Neural crest cell (in vitro differentiated cells): ENCODE measurements around the gene ARHGEF4. TPM values are rescaled to one million over a fixed set of nuclear protein-coding genes. Genes with fewer than 3 reads are reported as not detected.
A peak's percentile ranks its signal among the peaks of the same experiment; 100 is the strongest.
"Not testable (repeated sequence)": the region's sequence is repeated elsewhere in the genome, so short reads cannot be mapped to it uniquely, and the experiment has no call there.

Experiments
- DNase-seq: peaks from one replicate; pipeline ENCODE4 v3.0.0; 2021; ENCODE audit warnings: low read depth, mixed read lengths, low spot score
- H3K27ac Mint-ChIP-seq: one replicate; pipeline ENCODE4 v1.8.0; 2021; ENCODE audit warnings: mild to moderate bottlenecking, mixed read lengths; ENCODE audit not compliant: unreplicated experiment
- H3K27me3 Mint-ChIP-seq: 2 replicates; pipeline ENCODE4 v1.8.0; 2021; ENCODE audit warnings: low read depth, mild to moderate bottlenecking, mixed read lengths
- H3K36me3 Mint-ChIP-seq: 2 replicates; pipeline ENCODE4 v1.8.0; 2021; ENCODE audit warnings: low read depth, mild to moderate bottlenecking, mixed read lengths
- H3K4me1 Mint-ChIP-seq: 2 replicates; pipeline ENCODE4 v1.8.0; 2021; ENCODE audit warnings: mixed read lengths
- H3K4me3 Mint-ChIP-seq: one replicate; pipeline ENCODE4 v1.8.0; 2021; ENCODE audit warnings: mild to moderate bottlenecking, mixed read lengths
- H3K9me3 Mint-ChIP-seq: 2 replicates; pipeline ENCODE4 v1.8.0; 2021; ENCODE audit warnings: mixed read lengths
- total RNA-seq: library from RNA; stranded (reverse); gene quantifications from 2 replicates; pipeline ENCODE4 v1.2.1, GENCODE V29; 2021
- TF ChIP-seq, protein P1 (sequence below): fragments of 200-600 bp; sonication (generic); conservative IDR thresholded peaks from 2 replicates; pipeline ENCODE4 v1.5.0; 2021; ENCODE audit warnings: antibody characterized with exemption, mild to moderate bottlenecking

Gene ARHGEF4
- total RNA-seq, 1 donor from 2014 or later = 22.1 TPM

DNA sequence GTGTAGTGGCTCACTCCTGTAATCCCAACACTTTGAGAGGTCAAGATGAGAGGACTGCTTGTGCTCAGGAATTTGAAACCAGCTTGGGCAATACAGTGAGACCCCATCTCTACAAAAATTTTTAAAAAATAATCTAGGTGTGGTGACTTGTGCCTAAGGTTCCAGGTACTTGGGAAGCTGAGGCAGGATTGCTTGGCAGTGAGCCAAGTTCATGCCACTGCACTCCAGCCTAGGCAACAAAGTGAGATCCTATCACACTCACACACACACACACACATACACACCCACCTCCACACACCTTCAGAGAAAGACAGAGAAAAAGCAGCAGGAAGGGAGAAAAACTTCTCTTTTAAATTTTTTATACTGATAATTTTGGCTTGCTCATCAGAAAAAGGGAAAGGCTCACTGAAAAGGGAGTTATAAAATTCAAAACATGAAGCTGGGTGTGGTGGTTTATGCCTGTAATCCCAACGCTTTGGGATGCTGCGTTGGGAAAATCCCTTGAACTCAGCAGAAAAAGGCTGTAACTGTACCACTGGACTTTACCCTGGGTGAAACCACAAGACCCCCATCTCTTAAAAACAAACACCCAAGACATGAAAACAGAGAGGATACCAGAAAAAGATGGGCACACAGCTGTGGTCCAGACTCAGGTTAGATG is 230.9 kb downstream of the ARHGEF4 start:
- H3K36me3 Mint-ChIP-seq = peaks cover 22% of the 10 kb centered on the region
- H3K27me3 Mint-ChIP-seq = no peaks in the 10 kb centered on the region
- H3K4me1 Mint-ChIP-seq = peaks cover 22% of the 10 kb centered on the region
- H3K4me3 Mint-ChIP-seq = no peak overlapping the region
- DNase-seq = no peak
- H3K9me3 Mint-ChIP-seq = no peaks in the 10 kb centered on the region
- no peak overlapping the region for H3K27ac Mint-ChIP-seq
- TF ChIP-seq, protein P1, sequence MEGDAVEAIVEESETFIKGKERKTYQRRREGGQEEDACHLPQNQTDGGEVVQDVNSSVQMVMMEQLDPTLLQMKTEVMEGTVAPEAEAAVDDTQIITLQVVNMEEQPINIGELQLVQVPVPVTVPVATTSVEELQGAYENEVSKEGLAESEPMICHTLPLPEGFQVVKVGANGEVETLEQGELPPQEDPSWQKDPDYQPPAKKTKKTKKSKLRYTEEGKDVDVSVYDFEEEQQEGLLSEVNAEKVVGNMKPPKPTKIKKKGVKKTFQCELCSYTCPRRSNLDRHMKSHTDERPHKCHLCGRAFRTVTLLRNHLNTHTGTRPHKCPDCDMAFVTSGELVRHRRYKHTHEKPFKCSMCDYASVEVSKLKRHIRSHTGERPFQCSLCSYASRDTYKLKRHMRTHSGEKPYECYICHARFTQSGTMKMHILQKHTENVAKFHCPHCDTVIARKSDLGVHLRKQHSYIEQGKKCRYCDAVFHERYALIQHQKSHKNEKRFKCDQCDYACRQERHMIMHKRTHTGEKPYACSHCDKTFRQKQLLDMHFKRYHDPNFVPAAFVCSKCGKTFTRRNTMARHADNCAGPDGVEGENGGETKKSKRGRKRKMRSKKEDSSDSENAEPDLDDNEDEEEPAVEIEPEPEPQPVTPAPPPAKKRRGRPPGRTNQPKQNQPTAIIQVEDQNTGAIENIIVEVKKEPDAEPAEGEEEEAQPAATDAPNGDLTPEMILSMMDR = no peak

DNA sequence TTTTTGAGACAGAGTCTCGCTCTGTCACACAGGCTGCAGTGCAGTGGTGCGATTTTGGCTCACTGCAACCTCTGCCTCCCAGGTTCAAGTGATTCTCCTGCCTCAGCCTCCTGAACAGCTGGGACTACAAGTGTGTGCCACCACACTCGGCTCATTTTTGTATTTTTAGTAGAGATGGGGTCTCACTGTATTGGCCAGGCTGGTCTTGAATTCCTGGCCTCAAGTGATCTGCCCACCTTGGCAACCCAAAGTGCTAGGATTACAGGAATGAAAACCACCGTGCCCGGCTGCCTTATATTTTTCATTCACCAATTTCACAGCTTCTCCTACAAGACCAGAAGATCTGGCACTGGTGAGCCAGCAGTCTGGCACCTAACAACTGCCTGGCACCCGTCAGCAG is 231.5 kb downstream of the ARHGEF4 start:
- not testable (repeated sequence) for H3K9me3 Mint-ChIP-seq, H3K27ac Mint-ChIP-seq, H3K4me3 Mint-ChIP-seq, H3K27me3 Mint-ChIP-seq, DNase-seq
- peaks cover 22% of the 10 kb centered on the region for H3K36me3 Mint-ChIP-seq
- peaks cover 22% of the 10 kb centered on the region for H3K4me1 Mint-ChIP-seq

DNA sequence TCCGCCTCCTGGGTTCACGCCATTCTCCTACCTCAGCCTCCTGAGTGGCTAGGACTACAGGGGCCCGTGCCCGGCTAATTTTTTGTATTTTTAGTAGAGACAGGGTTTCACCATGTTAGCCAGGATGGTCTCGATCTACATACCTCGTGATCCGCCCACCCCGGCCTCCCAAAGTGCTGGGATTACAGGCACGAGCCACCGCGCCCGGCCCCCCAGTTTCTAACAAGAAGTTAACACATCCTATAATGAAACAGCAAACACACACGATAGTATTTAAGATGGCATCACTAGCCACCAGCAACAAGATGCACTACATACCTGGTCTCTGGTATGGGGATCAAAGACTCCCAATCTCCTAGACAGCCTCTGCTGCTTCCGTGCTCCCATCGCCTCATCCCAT is 238.9 kb downstream of the ARHGEF4 start:
- not testable (repeated sequence) for H3K4me3 Mint-ChIP-seq, DNase-seq, H3K9me3 Mint-ChIP-seq, H3K27me3 Mint-ChIP-seq
- peak overlapping the region; percentile 16 for H3K27ac Mint-ChIP-seq
- H3K36me3 Mint-ChIP-seq = peaks cover 18% of the 10 kb centered on the region
- H3K4me1 Mint-ChIP-seq = peaks cover 18% of the 10 kb centered on the region

DNA sequence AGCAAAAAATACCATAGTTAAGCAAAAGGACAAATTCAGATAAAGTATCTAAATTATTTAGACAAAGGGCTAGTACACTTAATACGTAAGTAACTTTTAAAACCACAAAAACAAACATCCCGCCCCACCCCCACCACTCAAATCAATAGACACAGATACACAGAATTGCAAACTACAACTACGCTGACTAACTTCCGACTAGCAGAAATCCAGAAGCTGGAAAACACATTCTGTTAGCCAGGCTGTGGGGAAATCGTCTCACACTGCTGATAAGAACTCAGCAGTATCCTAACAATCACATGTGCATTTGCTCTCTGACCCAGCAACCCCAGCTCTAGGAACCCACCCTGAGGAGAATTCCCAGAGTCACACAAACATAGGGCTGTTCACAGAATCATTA is 240.0 kb downstream of the ARHGEF4 start:
- DNase-seq = no peak
- H3K4me3 Mint-ChIP-seq = no peak overlapping the region
- no peak overlapping the region for H3K27ac Mint-ChIP-seq
- peaks cover 18% of the 10 kb centered on the region for H3K4me1 Mint-ChIP-seq
- peaks cover 18% of the 10 kb centered on the region for H3K36me3 Mint-ChIP-seq
- TF ChIP-seq, protein P1 = no peak
- no peaks in the 10 kb centered on the region for H3K27me3 Mint-ChIP-seq
- no peaks in the 10 kb centered on the region for H3K9me3 Mint-ChIP-seq

DNA sequence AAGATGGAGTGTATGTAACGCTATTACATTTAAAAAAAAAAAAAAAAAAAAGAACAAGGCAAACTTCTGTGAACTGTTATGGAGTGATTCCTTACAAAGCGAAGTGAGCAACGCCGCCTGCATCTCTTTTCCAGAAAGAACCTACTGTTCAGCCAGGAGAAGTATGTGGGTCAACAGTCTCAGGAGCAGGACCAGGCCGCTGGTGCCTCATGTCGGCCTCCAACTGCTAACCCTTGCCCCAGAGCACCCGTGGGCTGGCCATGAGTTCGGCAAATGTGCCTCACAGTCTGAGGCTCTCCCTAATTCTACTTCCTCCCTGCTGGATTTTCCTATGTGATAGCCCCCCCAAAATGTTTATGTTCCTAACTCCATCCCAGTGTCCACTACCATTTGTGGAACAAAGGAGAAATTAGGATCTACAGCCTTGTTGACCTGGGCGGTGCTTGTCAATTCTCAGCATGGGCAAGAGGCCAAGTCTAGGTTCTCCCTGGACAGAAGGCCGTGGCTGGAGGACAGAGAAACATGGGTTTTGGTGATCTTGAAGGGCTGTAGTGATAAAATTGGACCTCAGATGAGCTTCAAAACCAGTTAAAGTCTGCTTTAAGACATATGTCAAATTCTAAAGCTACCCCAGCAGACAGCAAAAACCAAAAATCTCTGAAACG is 240.6 kb downstream of the ARHGEF4 start:
- Mint-ChIP-seq H3K9me3 (no peaks in the 10 kb centered on the region), H3K27ac (peak overlapping the region; percentile 30), H3K27me3 (no peaks in the 10 kb centered on the region), H3K36me3 (peaks cover 14% of the 10 kb centered on the region), H3K4me3 (no peak overlapping the region), H3K4me1 (peaks cover 18% of the 10 kb centered on the region)
- TF ChIP-seq, protein P1 = no peak
- DNase-seq = no peak

DNA sequence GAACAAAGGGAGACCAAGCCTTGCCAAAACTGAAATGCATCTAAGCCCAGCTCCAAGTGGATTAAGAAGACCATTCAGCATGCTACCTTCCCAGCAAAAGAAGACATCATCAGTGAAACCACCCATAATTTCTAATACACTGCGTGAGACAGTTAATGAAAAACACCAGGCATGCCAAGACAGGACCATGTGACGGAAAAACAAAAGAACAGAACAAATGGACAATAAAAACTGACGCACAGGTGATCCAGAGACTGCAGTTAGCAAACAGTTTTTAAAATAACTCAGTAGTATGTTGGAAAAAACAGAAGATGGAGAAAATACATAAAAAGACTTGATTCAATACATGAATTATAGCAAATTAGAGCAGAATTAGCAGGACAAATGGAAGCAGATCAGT is 241.3 kb downstream of the ARHGEF4 start:
- H3K27ac Mint-ChIP-seq = no peak overlapping the region
- H3K4me1 Mint-ChIP-seq = peaks cover 18% of the 10 kb centered on the region
- H3K27me3 Mint-ChIP-seq = no peaks in the 10 kb centered on the region
- H3K4me3 Mint-ChIP-seq = no peak overlapping the region
- H3K9me3 Mint-ChIP-seq = no peaks in the 10 kb centered on the region
- peaks cover 14% of the 10 kb centered on the region for H3K36me3 Mint-ChIP-seq
- no peak for DNase-seq
- TF ChIP-seq, protein P1 = no peak

DNA sequence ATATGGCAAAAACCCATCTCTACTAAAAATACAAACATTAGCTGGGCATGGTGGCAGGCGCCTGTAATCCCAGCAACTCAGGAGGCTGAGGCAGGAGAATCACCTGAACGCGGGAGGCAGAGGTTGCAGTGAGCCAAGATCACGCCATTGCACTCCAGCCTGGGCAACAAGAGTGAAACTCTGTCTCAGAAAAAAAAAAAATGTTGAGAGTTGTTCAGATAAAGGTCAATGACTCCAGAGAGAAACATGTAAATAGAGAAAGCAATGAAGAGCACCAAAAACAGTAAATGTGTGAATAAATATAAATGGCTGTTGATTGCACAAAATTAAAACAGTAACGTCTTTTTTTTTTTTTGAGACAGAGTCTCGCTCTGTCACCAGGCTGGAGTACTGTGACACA is 243.2 kb downstream of the ARHGEF4 start:
- H3K27me3 Mint-ChIP-seq, H3K4me3 Mint-ChIP-seq, H3K9me3 Mint-ChIP-seq, DNase-seq, H3K27ac Mint-ChIP-seq: not testable (repeated sequence)
- Mint-ChIP-seq H3K4me1 (peaks cover 18% of the 10 kb centered on the region), H3K36me3 (peaks cover 16% of the 10 kb centered on the region)
